Smooth muscle cell (in vitro differentiated cells): Measurements from ENCODE around the gene HHIPL1. TPM values are rescaled to one million over a fixed set of nuclear protein-coding genes. Genes with fewer than 3 reads are reported as not detected.
A peak's percentile ranks its signal among the peaks of the same experiment; 100 is the strongest.

ENCODE experiments used
- DNase-seq: peaks from one replicate; lab custom pipeline; 2025; ENCODE audit not compliant: unreplicated experiment; lab: John Stamatoyannopoulos, UW
- H2AFZ ChIP-seq: fragments of 200-600 bp; sonication (generic); 2 replicates; pipeline ENCODE4 v1.6.0; 2016; ENCODE audit warnings: antibody characterized with exemption, low read depth, mild to moderate bottlenecking
- H3F3A ChIP-seq: fragments of 200-600 bp; sonication (generic); 2 replicates; pipeline ENCODE4 v1.6.0; 2017; ENCODE audit warnings: antibody characterized with exemption, low read depth
- H3K27ac ChIP-seq: fragments of 200-600 bp; sonication (generic); 2 replicates; pipeline ENCODE4 v1.5.1; 2016; ENCODE audit warnings: low read depth, mild to moderate bottlenecking
- H3K27me3 ChIP-seq: fragments of 200-600 bp; sonication (generic); 2 replicates; pipeline ENCODE4 v1.6.1; 2016; ENCODE audit warnings: low read depth, mild to moderate bottlenecking
- H3K36me3 ChIP-seq: fragments of 200-600 bp; sonication (generic); 2 replicates; pipeline ENCODE4 v1.5.1; 2016; ENCODE audit warnings: low read depth
- H3K4me1 ChIP-seq: fragments of 200-600 bp; sonication (generic); 2 replicates; pipeline ENCODE4 v1.5.1; 2016; ENCODE audit warnings: low read depth
- H3K4me2 ChIP-seq: fragments of 200-600 bp; sonication (generic); 2 replicates; pipeline ENCODE4 v1.6.0; 2016; ENCODE audit warnings: mild to moderate bottlenecking
- H3K4me3 ChIP-seq: fragments of 200-600 bp; sonication (generic); 2 replicates; pipeline ENCODE4 v1.5.1; 2016; ENCODE audit warnings: mild to moderate bottlenecking
- H3K79me2 ChIP-seq: fragments of 200-600 bp; sonication (generic); 2 replicates; pipeline ENCODE4 v1.6.0; 2016; ENCODE audit warnings: low read depth, mild to moderate bottlenecking
- H3K9ac ChIP-seq: fragments of 200-600 bp; sonication (generic); 2 replicates; pipeline ENCODE4 v1.6.0; 2016; ENCODE audit warnings: low read depth
- H3K9me3 ChIP-seq: fragments of 200-600 bp; sonication (generic); replicated peaks from 2 replicates; pipeline ENCODE4 v1.5.1; 2016; ENCODE audit warnings: low read depth
- H4K20me1 ChIP-seq: fragments of 200-600 bp; sonication (generic); 2 replicates; pipeline ENCODE4 v1.6.0; 2016; ENCODE audit warnings: low read depth
- WGBS: methylation state at CpG from one replicate; pipeline ENCODE4 v1.1.7; 2016; ENCODE audit warnings: low lambda C conversion rate; 5-methylcytosine and 5-hydroxymethylcytosine counted together
- polyA plus RNA-seq: library from polyadenylated mRNA; unstranded; fragments of >200 nt; fragmentation: Nextera tagmentation; extraction: Ambion mirVana; gene quantifications from 2 replicates; pipeline ENCODE4 v1.2.1, GENCODE V29; 2016
- total RNA-seq: library from RNA; depleted of rRNA; stranded (reverse); fragments of >200 nt; gene quantifications from 2 replicates; pipeline ENCODE4 v1.2.3, GENCODE V29; 2014
- TF ChIP-seq, protein P1 (sequence below): fragments of 200-600 bp; sonication (generic); IDR thresholded peaks from 2 replicates; pipeline ENCODE4 v1.5.1; 2017; ENCODE audit warnings: borderline replicate concordance, mild to moderate bottlenecking, antibody characterized with exemption; ENCODE audit not compliant: insufficient read depth, poor library complexity, severe bottlenecking

The HHIPL1 gene
- total and polyA plus RNA-seq, 2 experiments from 2014 or later: 9.6 to 11.9 TPM

- no peak for DNase-seq
- peaks cover 13% of the 10 kb centered on the region for H3F3A ChIP-seq
- H3K4me1 ChIP-seq: peaks cover 39% of the 10 kb centered on the region
- no peaks in the 10 kb centered on the region for H3K27me3 ChIP-seq
- WGBS: 85% methylated on average over 3 of the region's 3 CpGs
- no peak overlapping the region for H3K9ac ChIP-seq
- TF ChIP-seq, protein P1, sequence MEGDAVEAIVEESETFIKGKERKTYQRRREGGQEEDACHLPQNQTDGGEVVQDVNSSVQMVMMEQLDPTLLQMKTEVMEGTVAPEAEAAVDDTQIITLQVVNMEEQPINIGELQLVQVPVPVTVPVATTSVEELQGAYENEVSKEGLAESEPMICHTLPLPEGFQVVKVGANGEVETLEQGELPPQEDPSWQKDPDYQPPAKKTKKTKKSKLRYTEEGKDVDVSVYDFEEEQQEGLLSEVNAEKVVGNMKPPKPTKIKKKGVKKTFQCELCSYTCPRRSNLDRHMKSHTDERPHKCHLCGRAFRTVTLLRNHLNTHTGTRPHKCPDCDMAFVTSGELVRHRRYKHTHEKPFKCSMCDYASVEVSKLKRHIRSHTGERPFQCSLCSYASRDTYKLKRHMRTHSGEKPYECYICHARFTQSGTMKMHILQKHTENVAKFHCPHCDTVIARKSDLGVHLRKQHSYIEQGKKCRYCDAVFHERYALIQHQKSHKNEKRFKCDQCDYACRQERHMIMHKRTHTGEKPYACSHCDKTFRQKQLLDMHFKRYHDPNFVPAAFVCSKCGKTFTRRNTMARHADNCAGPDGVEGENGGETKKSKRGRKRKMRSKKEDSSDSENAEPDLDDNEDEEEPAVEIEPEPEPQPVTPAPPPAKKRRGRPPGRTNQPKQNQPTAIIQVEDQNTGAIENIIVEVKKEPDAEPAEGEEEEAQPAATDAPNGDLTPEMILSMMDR: no peak
- peaks cover 15% of the 10 kb centered on the region for H4K20me1 ChIP-seq
- H3K79me2 ChIP-seq: peaks cover 24% of the 10 kb centered on the region
- H3K9me3 ChIP-seq: no peaks in the 10 kb centered on the region
- no peak overlapping the region for H2AFZ ChIP-seq
- no peak overlapping the region for H3K4me2 ChIP-seq
- H3K27ac ChIP-seq: no peak overlapping the region
- no peaks in the 10 kb centered on the region for H3K36me3 ChIP-seq
- no peak overlapping the region for H3K4me3 ChIP-seq
Measured at GRCh38 chr14:99600232-99600888, 44.6 kb upstream of the HHIPL1 start.

DNA sequence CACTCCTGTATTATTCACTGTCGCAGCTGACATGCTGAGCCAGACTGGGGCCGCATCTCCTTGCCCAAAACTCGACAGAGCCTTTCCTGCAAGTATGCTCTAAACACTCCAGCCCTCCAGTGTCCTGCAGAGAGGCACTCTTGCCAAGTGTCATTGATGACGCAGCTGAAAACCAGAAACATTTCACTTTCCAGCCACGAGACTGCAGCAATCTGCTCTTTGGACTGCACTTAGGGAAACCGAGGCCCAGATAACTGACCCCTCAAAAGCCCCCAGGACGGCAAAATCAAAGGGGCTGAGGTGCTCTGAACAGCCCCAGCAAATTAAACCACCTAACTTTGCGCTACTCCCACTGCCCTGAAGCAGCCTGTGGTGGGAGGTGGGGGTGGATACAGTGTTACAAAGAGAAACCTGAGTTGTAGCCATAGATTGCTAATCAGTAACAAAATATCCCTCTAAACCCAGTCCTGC is 43.5 kb upstream of the HHIPL1 start:
- H4K20me1 ChIP-seq: peaks cover 15% of the 10 kb centered on the region
- H2AFZ ChIP-seq: no peak overlapping the region
- TF ChIP-seq, protein P1: no peak
- H3K27me3 ChIP-seq: no peaks in the 10 kb centered on the region
- no peak overlapping the region for H3K9ac ChIP-seq
- peak overlapping the region; percentile 81 for H3K4me2 ChIP-seq
- no peak for DNase-seq
- H3K4me1 ChIP-seq: peaks cover 49% of the 10 kb centered on the region
- no peak overlapping the region for H3K27ac ChIP-seq
- no peaks in the 10 kb centered on the region for H3K36me3 ChIP-seq
- no peaks in the 10 kb centered on the region for H3K9me3 ChIP-seq
- H3F3A ChIP-seq: peaks cover 13% of the 10 kb centered on the region
- peak overlapping the region; percentile 48 for H3K4me3 ChIP-seq
- 70% methylated on average over 8 of the region's 8 CpGs for WGBS
- peaks cover 24% of the 10 kb centered on the region for H3K79me2 ChIP-seq

GRCh38 chr14:99602054-99602787 is 42.7 kb upstream of the HHIPL1 start:
- Histone ChIP-seq H3K79me2 (peaks cover 24% of the 10 kb centered on the region), H3K27ac (no peak overlapping the region), H3K4me1 (peaks cover 49% of the 10 kb centered on the region), H3F3A (peaks cover 13% of the 10 kb centered on the region), H3K9ac (no peak overlapping the region), H3K4me3 (peak overlapping the region; percentile 48), H3K27me3 (no peaks in the 10 kb centered on the region), H3K9me3 (no peaks in the 10 kb centered on the region), H3K4me2 (peak overlapping the region; percentile 81), H4K20me1 (peaks cover 15% of the 10 kb centered on the region), H2AFZ (no peak overlapping the region), H3K36me3 (no peaks in the 10 kb centered on the region)
- no peak for DNase-seq
- TF ChIP-seq, protein P1: no peak
- 31% methylated on average over 18 of the region's 18 CpGs for WGBS
